ENCODE results near the gene STPG4.
A peak's percentile ranks its signal among the peaks of the same experiment; 100 is the strongest.
"Not testable (repeated sequence)": the region's sequence is repeated elsewhere in the genome, so short reads cannot be mapped to it uniquely, and the experiment has no call there.

STPG4 gene, protein sequence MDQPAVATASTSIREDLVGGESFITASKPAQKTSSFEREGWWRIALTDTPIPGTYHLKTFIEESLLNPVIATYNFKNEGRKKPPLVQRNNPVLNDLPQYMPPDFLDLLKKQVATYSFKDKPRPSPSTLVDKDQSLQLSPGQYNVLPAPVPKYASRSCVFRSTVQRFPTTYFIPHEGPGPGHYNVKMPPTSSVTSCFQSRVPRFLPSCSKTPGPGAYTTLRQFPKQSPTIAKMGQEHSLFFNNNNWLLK

DNA sequence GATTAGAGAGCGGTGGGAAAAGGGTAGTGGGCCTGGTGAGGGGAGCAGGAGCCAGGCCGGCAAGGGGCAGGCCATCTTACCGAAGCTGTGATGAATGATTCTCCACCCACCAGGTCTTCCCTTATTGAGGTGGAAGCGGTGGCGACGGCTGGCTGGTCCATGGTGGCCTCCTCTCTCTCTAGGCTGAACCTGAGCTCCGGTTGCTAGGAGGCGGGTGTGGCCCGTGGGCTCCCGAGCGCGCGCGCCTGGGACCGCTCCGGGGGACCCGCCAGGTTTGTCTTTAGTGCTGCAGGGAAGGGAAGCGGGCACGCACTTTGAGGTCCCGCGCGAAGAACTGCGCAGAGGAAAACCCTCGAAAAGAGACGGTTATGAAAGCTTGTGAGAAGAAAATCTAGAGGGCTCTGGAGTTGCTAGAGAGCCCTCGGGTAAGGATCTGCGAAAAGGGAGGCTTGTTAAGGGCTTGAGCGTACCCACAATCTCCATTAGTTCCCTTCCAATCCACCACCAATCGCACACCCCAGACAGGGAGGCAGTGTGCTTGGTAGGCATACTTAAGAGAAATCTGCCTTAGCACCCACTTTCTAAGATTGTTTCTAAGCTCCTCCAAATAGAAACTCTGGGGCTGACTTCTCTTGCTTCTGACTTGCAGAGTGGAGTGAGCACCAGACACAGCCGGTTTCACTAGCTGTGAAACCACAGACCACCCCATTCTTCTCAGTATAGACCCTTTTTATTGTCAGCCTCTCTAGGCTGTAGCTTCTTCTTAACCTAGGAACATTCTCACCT is at the start of gene STPG4:
Gene STPG4 (minus strand): TSS at position 218 of the 786 bp plus-strand sequence. CDS start 57 bp downstream, at position 161.
- DNase-seq = no peak

DNA sequence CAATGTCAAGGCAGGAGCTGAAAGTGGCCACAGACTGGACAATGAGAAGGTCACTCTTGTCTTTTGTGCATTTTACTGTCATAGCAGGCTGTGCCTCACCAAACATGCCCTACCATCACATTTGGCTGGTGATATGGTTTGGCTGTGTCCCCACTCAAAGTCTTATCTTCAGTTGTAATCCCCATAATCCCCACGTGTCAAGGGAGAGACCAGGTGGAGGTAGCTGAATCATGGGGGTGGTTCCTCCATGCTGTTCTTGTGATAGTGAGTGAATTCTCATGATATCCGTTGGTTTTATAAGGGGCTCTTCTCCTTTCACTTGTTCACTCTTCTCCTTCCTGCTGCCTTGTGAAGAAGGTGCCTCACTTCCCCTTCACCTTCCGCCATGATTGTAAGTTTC is 49.6 kb upstream of the STPG4 start:
- no peak for DNase-seq

GRCh38 chr2:47203995-47204394 is 48.9 kb upstream of the STPG4 start:
- DNase-seq = no peak

DNA sequence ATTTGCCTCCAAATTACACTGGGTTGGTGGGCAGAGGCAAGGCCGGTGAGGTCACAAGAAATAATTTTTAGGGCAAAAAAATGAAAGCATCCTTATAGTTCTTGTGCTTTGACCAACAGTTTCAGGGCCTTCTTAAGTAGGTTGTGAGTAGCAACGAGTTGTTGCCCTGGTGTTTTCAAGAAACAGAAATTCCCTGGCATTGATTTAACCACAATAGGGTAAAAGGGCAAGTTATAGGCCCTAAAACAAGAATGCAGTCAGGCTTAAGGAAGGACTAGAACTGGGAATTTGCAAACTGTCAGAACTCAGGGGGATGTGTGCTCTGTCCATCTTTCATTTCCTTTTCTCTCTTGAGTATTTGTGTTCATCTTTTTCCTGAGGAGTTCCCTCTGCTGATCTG is 46.1 kb upstream of the STPG4 start:
- no peak for DNase-seq

DNA sequence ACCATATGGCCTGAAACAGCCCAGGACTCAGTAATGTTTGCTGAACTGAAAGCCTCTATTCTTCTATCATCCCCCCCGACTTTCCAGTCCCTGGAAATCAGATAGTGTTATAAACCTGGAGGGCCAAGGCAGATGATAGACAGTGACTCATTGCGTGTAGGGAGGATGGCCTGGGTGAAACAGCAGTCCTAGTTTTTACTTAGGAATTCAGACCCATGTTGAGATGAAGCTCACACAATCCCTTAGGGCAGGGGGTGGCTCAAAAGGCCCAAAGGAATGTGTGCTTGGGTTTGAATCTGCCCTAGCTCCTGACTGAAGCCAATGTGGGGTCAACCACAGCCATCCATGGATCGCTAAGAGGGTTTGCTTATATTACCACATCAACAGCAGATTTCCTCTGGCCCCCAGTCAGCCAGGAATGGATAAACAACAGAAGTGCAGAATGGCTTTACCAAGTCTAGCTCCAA is 43.9 kb upstream of the STPG4 start:
- no peak for DNase-seq

GRCh38 chr2:47196499-47196898 is 41.4 kb upstream of the STPG4 start:
- DNase-seq = no peak

DNA sequence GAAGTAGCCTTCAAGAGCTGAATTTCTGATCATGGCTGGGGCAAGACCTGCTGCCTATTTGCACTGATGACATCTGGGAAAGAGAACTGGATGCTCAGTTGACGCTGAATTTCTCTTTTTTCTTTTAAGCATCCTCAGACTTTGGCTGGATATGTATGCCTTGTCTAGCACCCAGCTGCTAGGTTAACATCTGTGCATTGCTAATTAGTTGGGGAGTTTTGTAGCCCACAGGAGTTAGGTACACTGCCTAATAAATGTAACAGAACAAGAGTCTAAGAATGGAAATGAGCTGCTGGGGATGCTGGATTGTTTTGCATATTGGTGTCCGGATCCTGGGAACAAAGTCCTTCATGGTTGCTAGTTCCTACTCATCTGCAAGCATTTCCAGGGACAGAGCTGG is 40.9 kb upstream of the STPG4 start:
- no peak for DNase-seq

DNA sequence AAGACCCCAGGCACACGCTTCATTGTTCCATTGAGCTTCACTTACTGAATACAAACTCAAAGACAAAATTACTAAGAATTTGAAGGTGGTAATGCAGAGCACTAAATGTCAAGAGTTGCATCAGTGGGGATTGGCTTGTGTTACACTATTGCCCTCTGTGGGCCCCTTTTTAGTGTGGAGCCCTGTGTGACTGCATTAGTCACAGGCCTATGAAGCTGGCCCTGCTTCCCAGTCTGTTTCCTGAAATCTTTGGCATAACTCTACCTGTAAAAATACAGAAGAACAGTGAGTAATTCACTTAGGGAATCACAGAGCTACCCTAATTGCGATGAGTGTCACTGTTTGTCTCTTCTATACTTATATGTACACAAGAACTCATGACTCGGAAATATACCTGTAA is 40.0 kb upstream of the STPG4 start:
- DNase-seq = no peak

DNA sequence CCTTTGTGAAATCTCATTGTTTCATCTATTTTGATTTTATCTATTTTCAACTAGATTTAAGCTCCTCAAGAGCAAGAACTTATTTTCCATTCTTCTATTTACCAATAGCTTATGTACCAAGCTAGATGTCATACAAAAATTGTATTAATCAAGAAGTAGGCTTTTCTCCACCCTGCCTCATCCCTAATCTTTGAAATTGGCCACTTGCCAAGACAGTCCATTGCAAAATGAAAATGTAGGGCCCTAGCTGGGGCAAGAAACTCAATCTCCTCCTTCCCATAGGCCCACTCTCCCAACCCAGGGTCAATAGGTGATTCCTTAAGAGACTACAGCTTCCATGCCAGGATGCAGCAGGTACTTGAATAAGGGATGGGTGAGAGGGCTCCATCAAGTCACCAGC is 39.3 kb upstream of the STPG4 start:
- no peak for DNase-seq

- no peak for DNase-seq
Measured at GRCh38 chr2:47193607-47194006, 38.5 kb upstream of the STPG4 start.

- no peak for DNase-seq
Measured at GRCh38 chr2:47190188-47190881, 35.2 kb upstream of the STPG4 start.

DNA sequence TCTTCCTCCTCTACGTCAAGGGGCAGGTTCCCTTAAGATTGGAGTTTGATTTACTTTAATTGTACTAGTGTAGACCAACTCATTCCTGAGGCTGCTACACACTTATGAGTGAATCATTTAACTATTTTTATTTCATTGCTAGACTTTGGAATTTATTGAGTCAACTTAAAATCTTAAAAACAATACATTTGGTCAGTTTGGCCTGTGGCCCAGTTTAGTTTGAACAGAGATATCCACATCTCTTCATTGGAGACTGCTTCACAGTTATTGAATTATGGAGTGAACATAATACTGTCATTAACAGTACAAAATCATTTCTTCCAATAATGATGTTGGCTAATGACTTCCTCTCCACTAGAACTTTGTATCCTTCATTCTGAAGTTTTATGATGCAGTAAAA is 34.5 kb upstream of the STPG4 start:
- DNase-seq = no peak

- DNase-seq = no peak
Measured at GRCh38 chr2:47187069-47187468, 32.0 kb upstream of the STPG4 start.

- no peak for DNase-seq
Measured at GRCh38 chr2:47186351-47186750, 31.2 kb upstream of the STPG4 start.

GRCh38 chr2:47185098-47185497 is 30.0 kb upstream of the STPG4 start:
- DNase-seq = not testable (repeated sequence)

DNA sequence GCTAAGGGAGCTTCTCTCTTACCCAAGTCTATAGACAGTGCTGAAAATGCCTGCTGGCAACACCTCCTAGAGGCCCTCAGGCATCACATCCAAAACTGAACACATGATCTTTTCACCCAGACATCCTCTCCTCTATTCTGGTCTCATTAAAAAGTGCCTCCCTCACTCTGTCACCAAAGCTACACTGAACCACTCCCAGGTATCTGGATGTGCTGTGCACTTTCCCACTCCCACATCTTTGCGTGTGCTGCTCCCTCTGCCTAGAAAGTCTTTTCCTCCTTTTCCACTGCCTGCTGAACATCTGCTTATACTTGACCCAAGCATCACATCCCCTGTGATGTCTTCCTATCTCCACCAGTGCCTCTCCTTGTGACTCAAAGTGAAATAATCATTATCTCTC is 26.1 kb upstream of the STPG4 start:
- DNase-seq = no peak

DNA sequence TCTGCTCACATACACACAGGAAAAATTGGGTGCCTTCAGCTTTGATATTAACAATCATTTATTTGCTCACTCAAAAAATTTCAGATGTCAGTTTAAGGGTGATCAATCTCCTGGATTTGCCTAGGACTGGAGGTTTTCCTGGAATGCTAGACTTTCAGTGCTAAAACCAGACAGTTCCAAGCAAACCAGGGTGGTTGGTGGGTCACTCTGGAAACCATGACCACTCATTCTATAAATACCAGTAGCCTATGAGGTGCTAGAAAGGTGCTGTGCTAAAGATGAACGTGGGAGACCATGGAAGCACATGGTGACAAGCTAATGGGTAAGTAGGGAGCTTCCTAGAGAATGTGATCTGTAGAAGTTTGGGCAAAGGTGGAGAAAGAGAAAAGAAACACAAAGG is 25.4 kb upstream of the STPG4 start:
- DNase-seq = no peak

DNA sequence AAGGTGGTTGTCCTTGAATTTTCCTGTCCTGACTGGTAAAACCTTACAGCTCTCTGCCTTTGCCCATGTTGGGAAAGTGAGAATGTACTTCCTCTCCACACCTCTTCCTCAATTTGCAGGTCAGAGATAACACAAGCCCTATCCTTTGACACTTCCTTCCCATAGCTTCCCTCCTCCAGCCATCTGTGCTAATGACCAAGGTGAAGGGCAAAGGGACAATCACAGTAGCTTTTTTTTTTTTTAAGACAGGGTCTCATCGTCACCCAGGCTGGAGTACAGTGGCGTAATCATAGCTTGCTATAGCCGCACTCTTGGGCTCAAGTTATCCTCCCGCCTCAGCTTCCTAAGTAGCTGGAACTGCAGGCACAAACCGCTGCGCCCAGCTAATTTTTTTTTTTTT is 24.3 kb upstream of the STPG4 start:
- no peak for DNase-seq

DNA sequence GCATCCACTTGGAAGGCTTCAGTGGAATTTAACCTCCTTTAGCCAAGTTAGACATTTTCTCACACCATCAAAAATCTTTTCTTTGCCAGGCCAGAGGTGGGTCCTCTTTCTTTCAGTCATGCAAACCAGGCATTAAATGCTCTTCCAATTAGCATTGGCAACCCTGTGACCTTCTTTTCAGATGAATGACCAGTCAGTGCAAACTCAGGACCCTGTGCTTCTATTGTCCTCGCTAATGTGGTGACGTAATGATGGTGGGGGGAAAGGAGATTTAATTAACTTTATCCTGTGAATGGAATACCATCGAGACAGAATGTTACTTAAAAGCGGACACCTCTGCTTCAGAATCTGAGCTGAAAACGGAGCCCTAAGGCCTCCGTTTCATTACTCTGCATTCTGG is 23.2 kb upstream of the STPG4 start:
- DNase-seq = no peak

GRCh38 chr2:47177043-47177565 is 22.0 kb upstream of the STPG4 start:
- DNase-seq = no peak

DNA sequence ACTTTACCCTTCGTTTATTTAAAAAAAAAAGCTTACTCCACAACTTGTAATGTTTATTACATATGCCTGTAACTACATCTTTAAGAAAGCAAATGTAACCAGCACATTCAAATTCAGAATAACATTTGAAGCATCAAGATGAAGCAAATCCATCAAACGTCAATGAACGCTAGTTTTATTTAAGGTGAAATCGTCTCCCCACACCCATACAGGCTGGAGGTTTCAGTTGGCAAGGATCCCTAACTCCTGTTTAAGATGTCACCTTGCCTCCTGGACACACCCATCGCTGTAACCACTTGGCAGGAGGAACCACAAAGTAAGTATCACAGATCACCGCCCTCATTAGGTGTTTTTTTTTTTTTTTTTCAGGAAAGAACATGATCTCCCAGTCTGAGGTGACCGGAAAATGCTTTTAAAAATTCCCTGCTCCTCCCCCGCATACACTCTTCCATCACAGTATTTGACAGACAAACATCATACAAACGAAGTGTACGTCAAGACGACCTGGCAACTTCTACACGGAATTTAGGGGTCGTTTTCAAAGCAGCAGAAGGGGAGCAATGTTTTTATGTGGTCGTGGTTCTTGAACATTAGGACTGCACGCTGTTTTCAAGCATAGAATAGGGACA is 19.7 kb upstream of the STPG4 start:
- peak; percentile 40 for DNase-seq

DNA sequence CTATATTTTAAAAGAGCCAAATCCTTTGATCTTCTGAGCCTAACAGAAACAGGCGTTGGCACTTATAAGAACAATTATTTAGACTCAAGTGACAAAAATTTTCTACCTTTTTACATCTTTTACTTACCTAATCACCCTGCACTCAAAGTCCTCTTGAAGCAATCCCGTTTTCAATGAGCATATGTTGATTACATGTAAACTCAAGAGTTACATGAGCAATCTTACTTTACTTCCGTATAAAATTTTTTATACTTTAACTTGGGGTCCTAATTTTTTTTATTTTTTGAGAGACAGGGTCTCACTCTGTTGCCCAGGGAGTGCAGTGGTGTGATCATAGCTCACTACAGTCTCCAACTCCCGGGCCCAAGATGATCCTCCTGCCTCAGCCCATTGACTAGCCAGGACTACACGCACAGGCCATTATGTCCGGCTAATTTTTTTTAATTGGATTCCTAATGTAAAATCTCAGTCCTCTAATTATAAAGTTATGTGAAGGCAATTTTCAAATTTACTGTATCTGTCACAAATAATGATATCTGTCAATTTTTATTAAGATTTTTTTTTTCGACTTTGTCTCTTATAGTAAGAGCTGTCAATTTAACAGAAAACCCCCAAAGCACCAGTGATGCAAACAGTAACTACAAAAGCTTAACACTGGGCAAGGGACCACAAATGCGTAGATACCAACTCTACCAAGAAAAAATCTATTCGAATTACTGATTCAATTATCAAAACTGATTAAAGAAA is 19.1 kb upstream of the STPG4 start:
- DNase-seq = no peak

Data from stimulated activated CD8-positive, alpha-beta memory T cell treated with anti-CD3 and anti-CD28 coated beads, Interleukin-4, amount 100 ng/mL, for 48 hours (primary cell).